Sigmoid colon (tissue), 4 donors: ENCODE measurements around the gene MCTP1.

Experiments used
- POLR2A ChIP-seq, 2 donors: fragments of 450-650 bp; IDR thresholded peaks; one replicate each; pipeline ENCODE4 v1.6.1; 2016; ENCODE audit warnings: antibody characterized with exemption in 2 of 2, mild to moderate bottlenecking in 2 of 2, moderate library complexity in 2 of 2
- POLR2AphosphoS5 ChIP-seq, 4 donors: sonication (generic); formaldehyde crosslinking; IDR thresholded peaks; one replicate each; pipeline ENCODE4 v1.6.1; 2017; ENCODE audit warnings: antibody characterized with exemption in 4 of 4
- TF ChIP-seq, protein P1 (sequence below), 4 experiments: fragments of 450-650 bp in 3 of 4; fragments of 200-600 bp in 1 of 4; IDR thresholded peaks; one replicate each; pipeline ENCODE4 v1.5.1; 2016 to 2019; ENCODE audit warnings: antibody characterized with exemption in 4 of 4, mild to moderate bottlenecking in 3 of 4, moderate library complexity in 2 of 4

DNA sequence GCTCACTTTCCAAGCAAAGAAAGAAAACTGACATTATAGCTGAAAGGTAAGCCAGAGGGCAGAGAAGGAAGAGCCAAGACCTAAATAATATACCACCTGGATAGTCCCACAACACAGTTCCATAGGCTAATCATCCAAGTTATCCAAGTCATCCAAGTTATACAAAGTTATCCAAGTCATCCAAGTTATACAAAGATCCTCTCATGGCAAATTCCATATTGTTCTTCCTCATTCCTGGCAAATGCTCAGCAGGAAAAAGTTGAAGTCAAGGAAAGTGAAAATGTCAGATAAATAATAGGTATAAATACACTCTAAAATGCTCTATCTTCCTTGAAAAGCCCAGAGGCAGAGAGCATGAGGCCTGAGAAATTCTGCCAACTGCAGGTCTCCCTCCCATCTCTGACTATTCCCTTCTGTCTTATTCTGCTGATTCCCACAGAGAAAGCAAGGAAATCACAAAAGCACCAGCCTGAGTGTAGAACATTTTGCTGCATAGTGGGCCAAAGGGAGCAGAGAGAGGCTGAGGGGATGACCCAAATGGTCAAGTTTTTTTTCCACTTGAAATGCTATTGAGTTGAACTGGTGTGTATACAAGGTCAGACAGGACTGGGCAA, 12.5 kb downstream of the MCTP1 start:
- TF ChIP-seq, protein P1, sequence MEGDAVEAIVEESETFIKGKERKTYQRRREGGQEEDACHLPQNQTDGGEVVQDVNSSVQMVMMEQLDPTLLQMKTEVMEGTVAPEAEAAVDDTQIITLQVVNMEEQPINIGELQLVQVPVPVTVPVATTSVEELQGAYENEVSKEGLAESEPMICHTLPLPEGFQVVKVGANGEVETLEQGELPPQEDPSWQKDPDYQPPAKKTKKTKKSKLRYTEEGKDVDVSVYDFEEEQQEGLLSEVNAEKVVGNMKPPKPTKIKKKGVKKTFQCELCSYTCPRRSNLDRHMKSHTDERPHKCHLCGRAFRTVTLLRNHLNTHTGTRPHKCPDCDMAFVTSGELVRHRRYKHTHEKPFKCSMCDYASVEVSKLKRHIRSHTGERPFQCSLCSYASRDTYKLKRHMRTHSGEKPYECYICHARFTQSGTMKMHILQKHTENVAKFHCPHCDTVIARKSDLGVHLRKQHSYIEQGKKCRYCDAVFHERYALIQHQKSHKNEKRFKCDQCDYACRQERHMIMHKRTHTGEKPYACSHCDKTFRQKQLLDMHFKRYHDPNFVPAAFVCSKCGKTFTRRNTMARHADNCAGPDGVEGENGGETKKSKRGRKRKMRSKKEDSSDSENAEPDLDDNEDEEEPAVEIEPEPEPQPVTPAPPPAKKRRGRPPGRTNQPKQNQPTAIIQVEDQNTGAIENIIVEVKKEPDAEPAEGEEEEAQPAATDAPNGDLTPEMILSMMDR (IDR thresholded peaks at IDR 0.05): no peak
- TF ChIP-seq POLR2AphosphoS5 (IDR thresholded peaks at IDR 0.05) (no peak), POLR2A (IDR thresholded peaks at IDR 0.05) (no peak)
